Subcutaneous adipose tissue (tissue), 4 donors: Measurements from ENCODE around the gene KRTAP9-7. TPM values are rescaled to one million over a fixed set of nuclear protein-coding genes. Genes with fewer than 3 reads are reported as not detected.
"Not testable (repeated sequence)": the region's sequence is repeated elsewhere in the genome, so short reads cannot be mapped to it uniquely, and the experiment has no call there.

Experiments
- total RNA-seq, 4 donors: library from RNA; depleted of rRNA; stranded (reverse); fragments of >200 nt; gene quantifications; one replicate each; pipeline ENCODE4 v1.1.0, GENCODE V29; 2016
- TF ChIP-seq, protein P1 (sequence below): fragments of 450-650 bp; IDR thresholded peaks from one replicate; pipeline ENCODE4 v1.5.1; 2016; ENCODE audit warnings: low read depth, mild to moderate bottlenecking, control low read depth, antibody characterized with exemption, moderate library complexity

KRTAP9-7 gene
- total RNA-seq, 4 donors from 2014 or later: not detected

- TF ChIP-seq, protein P1, sequence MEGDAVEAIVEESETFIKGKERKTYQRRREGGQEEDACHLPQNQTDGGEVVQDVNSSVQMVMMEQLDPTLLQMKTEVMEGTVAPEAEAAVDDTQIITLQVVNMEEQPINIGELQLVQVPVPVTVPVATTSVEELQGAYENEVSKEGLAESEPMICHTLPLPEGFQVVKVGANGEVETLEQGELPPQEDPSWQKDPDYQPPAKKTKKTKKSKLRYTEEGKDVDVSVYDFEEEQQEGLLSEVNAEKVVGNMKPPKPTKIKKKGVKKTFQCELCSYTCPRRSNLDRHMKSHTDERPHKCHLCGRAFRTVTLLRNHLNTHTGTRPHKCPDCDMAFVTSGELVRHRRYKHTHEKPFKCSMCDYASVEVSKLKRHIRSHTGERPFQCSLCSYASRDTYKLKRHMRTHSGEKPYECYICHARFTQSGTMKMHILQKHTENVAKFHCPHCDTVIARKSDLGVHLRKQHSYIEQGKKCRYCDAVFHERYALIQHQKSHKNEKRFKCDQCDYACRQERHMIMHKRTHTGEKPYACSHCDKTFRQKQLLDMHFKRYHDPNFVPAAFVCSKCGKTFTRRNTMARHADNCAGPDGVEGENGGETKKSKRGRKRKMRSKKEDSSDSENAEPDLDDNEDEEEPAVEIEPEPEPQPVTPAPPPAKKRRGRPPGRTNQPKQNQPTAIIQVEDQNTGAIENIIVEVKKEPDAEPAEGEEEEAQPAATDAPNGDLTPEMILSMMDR: not testable (repeated sequence)
Observed at GRCh38 chr17:41249637-41250240, 25.8 kb upstream of the KRTAP9-7 start, which contains the start of gene KRTAP9-4. TSS of gene KRTAP9-4 (plus strand) at chr17:41249687. CDS start at chr17:41249721, 34 bp downstream.

GRCh38 chr17:41251261-41251660 is 24.2 kb upstream of the KRTAP9-7 start:
- TF ChIP-seq, protein P1: no peak

DNA sequence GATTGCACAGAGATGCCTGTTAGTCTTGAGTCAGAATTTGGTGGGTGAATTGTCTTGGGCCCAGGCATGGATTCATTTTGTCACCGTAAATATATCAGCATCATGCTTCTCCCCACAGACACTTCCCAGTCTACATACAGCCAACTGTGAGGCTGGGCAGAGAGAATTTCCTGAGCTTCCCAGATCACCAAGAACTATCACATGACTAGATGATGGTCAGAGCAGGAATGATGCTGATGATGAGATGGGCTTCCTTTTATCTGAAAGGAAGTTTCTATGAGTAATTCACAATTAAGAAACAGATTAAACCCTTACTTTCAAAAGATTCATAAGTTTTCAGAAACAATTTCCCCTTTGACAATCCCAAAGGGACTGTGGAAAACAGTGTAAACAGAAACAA is 20.6 kb upstream of the KRTAP9-7 start:
- TF ChIP-seq, protein P1: no peak

GRCh38 chr17:41255381-41256290 is 19.9 kb upstream of the KRTAP9-7 start, which contains the start of gene KRTAP9-9:
TSS of gene KRTAP9-9 (plus strand) at chr17:41255384.
- TF ChIP-seq, protein P1: not testable (repeated sequence)

DNA sequence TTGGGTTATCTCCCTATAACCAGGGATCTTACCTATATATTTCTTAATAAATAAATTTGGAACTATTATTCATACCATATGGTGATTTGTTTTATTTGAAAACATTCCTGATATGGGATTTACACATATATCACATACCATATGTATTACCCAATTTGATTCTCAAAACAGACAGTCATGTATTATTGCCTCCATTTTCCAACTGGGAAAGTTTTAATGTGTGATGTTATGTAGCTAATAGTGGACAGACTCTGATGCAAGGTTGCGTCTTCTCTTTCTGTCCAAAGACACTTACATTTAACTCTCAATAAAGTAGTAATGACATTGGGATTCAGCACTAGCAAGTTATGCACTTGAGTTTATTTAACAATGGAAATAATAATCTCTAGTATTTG is 19.2 kb upstream of the KRTAP9-7 start:
- TF ChIP-seq, protein P1: no peak

- TF ChIP-seq, protein P1: no peak
Observed at GRCh38 chr17:41258406-41258805, 17.1 kb upstream of the KRTAP9-7 start.

- TF ChIP-seq, protein P1: no peak
Observed at GRCh38 chr17:41263212-41263611, 12.3 kb upstream of the KRTAP9-7 start.
